ENCODE data around the gene LTBP2. TPM values are rescaled to one million over a fixed set of nuclear protein-coding genes. Genes with fewer than 3 reads are reported as not detected.

LTBP2 gene
- total RNA-seq, 6 experiments from 2014 or later: 0.46 to 3.5 (median 1.7) TPM

- intact Hi-C loops (cut with DNase I): no loop called here
- DNase-seq: peak in 1 of 3 donors; percentile 37
- no peak for ATAC-seq
Measured at GRCh38 chr14:74543771-74544438, 68.1 kb downstream of the LTBP2 start.

DNA sequence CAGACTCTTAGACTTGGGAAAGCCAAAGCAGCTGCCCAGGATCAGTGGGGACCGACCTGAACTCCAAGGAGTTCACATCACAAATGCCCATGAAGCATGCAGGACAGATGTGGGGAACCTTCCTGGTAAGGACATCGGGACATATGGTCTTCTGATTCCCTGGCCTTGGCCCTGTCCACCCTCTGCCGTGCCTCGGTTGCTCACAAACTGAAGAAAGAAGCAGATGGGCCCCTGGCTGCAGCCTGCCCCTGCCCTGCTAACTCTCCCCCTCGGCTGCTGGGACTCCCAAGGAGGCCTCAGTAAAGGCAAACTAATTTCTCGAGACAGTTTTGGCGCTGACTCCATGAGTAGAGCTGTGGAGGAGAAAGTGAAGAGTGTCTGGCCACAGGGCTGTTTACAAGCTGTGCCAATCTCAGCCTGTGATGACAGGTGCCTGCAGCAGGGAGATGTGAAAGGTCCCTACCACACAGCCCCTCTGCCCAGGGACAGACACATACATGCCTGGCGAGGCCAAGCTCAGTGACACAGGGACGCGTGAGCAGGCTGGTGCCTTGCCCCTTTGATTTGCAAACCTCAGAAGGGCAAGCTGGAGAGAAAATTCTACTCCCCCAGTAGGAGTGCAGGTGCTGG lies 69.9 kb downstream of the LTBP2 start:
- Histone ChIP-seq H3K4me1 (no peaks in the 10 kb centered on the region), H3K27ac (no peak overlapping the region), H3K4me3 (no peak overlapping the region), H3K36me3 (no peaks in the 10 kb centered on the region), H3K27me3 (no peaks in the 10 kb centered on the region), H3K9me3 (no peaks in the 10 kb centered on the region)
- intact Hi-C loops (cut with DNase I): no loop called here
- TF ChIP-seq CTCF (IDR thresholded peaks at IDR 0.05) (no peak), POLR2A (IDR thresholded peaks at IDR 0.05) (no peak)
- DNase-seq (peak in 1 of 3 donors; percentile 35), ATAC-seq (no peak)
- WGBS (ENCODE audit: insufficient coverage, low coverage, low lambda C conversion rate, missing lambda C conversion rate): 86% methylated on average over 4 of the region's 10 CpGs

More at GRCh38 chr14:74543771-74544438, 68.1 kb downstream of the LTBP2 start:
- no peak for TF ChIP-seq CTCF (IDR thresholded peaks at IDR 0.05)
- no peak for TF ChIP-seq POLR2A (IDR thresholded peaks at IDR 0.05)
- H3K4me3 ChIP-seq: no peak overlapping the region
- no peaks in the 10 kb centered on the region for H3K36me3 ChIP-seq
- no peaks in the 10 kb centered on the region for H3K9me3 ChIP-seq
- H3K27ac ChIP-seq: no peak overlapping the region
- no peaks in the 10 kb centered on the region for H3K27me3 ChIP-seq
- WGBS (ENCODE audit: insufficient coverage, low coverage, low lambda C conversion rate, missing lambda C conversion rate): 88% methylated on average over 1 of the region's 5 CpGs
- H3K4me1 ChIP-seq: no peaks in the 10 kb centered on the region

GRCh38 chr14:74541225-74541624 lies 70.8 kb downstream of the LTBP2 start:
- H3K4me3 ChIP-seq: no peak overlapping the region
- intact Hi-C loops (cut with DNase I): no loop called here
- H3K4me1 ChIP-seq: no peaks in the 10 kb centered on the region
- no peak for TF ChIP-seq CTCF (IDR thresholded peaks at IDR 0.05)
- no peak for TF ChIP-seq POLR2A (IDR thresholded peaks at IDR 0.05)
- 62% methylated on average over 3 of the region's 3 CpGs for WGBS (ENCODE audit: insufficient coverage, low coverage, low lambda C conversion rate, missing lambda C conversion rate)
- ATAC-seq: no peak
- DNase-seq: no peak
- H3K9me3 ChIP-seq: no peaks in the 10 kb centered on the region
- H3K36me3 ChIP-seq: no peaks in the 10 kb centered on the region
- no peak overlapping the region for H3K27ac ChIP-seq
- H3K27me3 ChIP-seq: no peaks in the 10 kb centered on the region

DNA sequence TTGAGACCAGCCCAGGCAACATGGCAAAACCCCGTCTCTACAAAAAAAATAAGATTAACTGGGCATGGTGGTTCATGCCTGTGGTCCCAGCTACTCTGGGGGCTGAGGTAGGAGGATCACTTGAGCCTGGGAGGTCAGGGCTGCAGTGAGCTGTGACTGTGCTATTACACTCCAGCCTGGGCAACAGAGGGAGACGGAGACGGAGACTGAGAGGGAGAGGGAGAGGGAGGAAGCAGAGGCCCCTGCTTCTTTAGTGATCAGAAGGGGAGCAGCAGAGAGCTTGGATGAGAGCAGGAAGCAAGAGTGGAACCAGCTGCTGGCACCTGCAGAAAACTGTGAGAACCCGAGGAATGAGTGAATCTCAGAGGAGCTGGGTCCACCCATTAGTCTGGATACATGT lies 72.5 kb downstream of the LTBP2 start:
- no peaks in the 10 kb centered on the region for H3K9me3 ChIP-seq
- no peak overlapping the region for H3K27ac ChIP-seq
- no peak overlapping the region for H3K4me3 ChIP-seq
- H3K27me3 ChIP-seq: no peaks in the 10 kb centered on the region
- TF ChIP-seq CTCF (IDR thresholded peaks at IDR 0.05) (no peak), POLR2A (IDR thresholded peaks at IDR 0.05) (no peak)
- DNase-seq: peak in 1 of 3 donors; percentile 8
- H3K36me3 ChIP-seq: no peaks in the 10 kb centered on the region
- ATAC-seq: no peak
- intact Hi-C loops (cut with DNase I): no loop called here
- WGBS (ENCODE audit: insufficient coverage, low coverage, low lambda C conversion rate, missing lambda C conversion rate): 65% methylated on average over 4 of the region's 4 CpGs
- H3K4me1 ChIP-seq: no peaks in the 10 kb centered on the region
